K562 (cell line): ENCODE data around the gene ZC4H2. TPM values are rescaled to one million over a fixed set of nuclear protein-coding genes. Genes with fewer than 3 reads are reported as not detected.

Experiments
- ATAC-seq: fragments of 200-7000 bp; cut with Tn5 transposase; 3 replicates; pipeline ENCODE4 v1.9.1; 2020; ENCODE audit warnings: moderate library complexity
- BruUV-seq: library from RNA; stranded (reverse); fragments of 400-500 nt; replicated peaks from 2 replicates; lab custom pipeline; 2021; lab: Mats Ljungman, UMichigan
- CTCF ChIA-PET: fragments of 300-600 bp; formaldehyde crosslinking; extraction: SDS; loops from one replicate; lab custom pipeline; 2021; ENCODE audit warnings: low intra/inter-chr PET ratio; lab: Yijun Ruan, JAX
- POLR2A ChIA-PET: fragments of 300-600, 350-650 bp; sonication (Branson Sonifier 250); formaldehyde crosslinking; extraction: SDS; loops from one replicate; lab custom pipeline; 2021; ENCODE audit warnings: antibody characterized with exemption, inconsistent platforms; lab: Yijun Ruan, JAX
- DNase-seq, 4 experiments: peaks; one replicate each; pipeline versions ENCODE4 v3.0.0 to v3.0.0-alpha.2; 2011 to 2018; ENCODE audit warnings: low spot score in 3 of 4, mixed read lengths in 3 of 4; ENCODE audit errors: extremely low read depth in 1 of 4
- FAIRE-seq: peaks from 2 replicates; lab custom pipeline; 2011; peaks lifted over from hg19 to GRCh38; lab: Jason Lieb, UNC
- H2AFZ ChIP-seq: 2 replicates; pipeline ENCODE4 v1.6.0; 2011; ENCODE audit warnings: low read depth, low read length, control low read depth, inconsistent platforms
- H3K27ac ChIP-seq: fragments of 200-600 bp; 3 replicates; pipeline ENCODE4 v1.8.0; 2011; ENCODE audit warnings: low read depth, mild to moderate bottlenecking, control low read depth, inconsistent platforms, low read length, moderate library complexity, mixed read lengths; ENCODE audit errors: extremely low read depth
- H3K27me3 ChIP-seq, 2 experiments: fragments of 300-600 bp in 1 of 2; 2 replicates in 1 of 2; 3 replicates in 1 of 2; pipeline versions ENCODE4 v1.6.0 to v1.8.0; 2011; ENCODE audit warnings: inconsistent platforms in 2 of 2, low read length in 2 of 2, mild to moderate bottlenecking in 1 of 2, mixed read lengths in 1 of 2, moderate library complexity in 1 of 2; ENCODE audit not compliant: control insufficient read depth in 2 of 2, insufficient read depth in 2 of 2
- H3K36me3 ChIP-seq: fragments of 300-600 bp; 3 replicates; pipeline ENCODE4 v1.8.0; 2011; ENCODE audit warnings: mild to moderate bottlenecking, low read length, inconsistent platforms; ENCODE audit not compliant: control insufficient read depth, insufficient read depth
- H3K4me1 ChIP-seq, 2 experiments: fragments of 200-600 bp in 1 of 2; replicated peaks in 1 of 2; 2 replicates in 1 of 2; 3 replicates in 1 of 2; pipeline versions ENCODE4 v1.5.1 to v1.8.0; 2011; ENCODE audit warnings: inconsistent platforms in 2 of 2, low read length in 2 of 2, mild to moderate bottlenecking in 1 of 2, mixed read lengths in 1 of 2, moderate library complexity in 1 of 2; ENCODE audit not compliant: control insufficient read depth in 2 of 2, insufficient read depth in 2 of 2
- H3K4me2 ChIP-seq: 2 replicates; pipeline ENCODE4 v1.6.1; 2011; ENCODE audit warnings: low read length, control low read depth, inconsistent platforms, mixed read lengths; ENCODE audit not compliant: insufficient read depth
- H3K4me3 ChIP-seq: fragments of 200-600 bp; sonication (generic), shearing (Covaris generic); 2 replicates; pipeline ENCODE4 v1.5.1; 2016; ENCODE audit warnings: control low read depth, inconsistent platforms
- H3K79me2 ChIP-seq: fragments of 200-600 bp; 3 replicates; pipeline ENCODE4 v1.8.0; 2011; ENCODE audit warnings: low read length, inconsistent platforms; ENCODE audit not compliant: control insufficient read depth, insufficient read depth
- H3K9ac ChIP-seq, 2 experiments: 2 replicates each; pipeline versions ENCODE4 v1.6.0 to v1.6.1; 2011; ENCODE audit warnings: low read depth in 2 of 2, low read length in 2 of 2, control low read depth in 1 of 2, inconsistent platforms in 1 of 2, mild to moderate bottlenecking in 1 of 2, mixed read lengths in 1 of 2; ENCODE audit not compliant: insufficient read depth in 1 of 2
- H3K9me1 ChIP-seq: one replicate; pipeline ENCODE4 v1.6.0; 2011; ENCODE audit warnings: inconsistent platforms, mild to moderate bottlenecking, low read length, moderate library complexity; ENCODE audit not compliant: control insufficient read depth, insufficient read depth
- H3K9me3 ChIP-seq: replicated peaks from 2 replicates; pipeline ENCODE4 v1.5.1; 2011; ENCODE audit warnings: low read depth, low read length, inconsistent platforms; ENCODE audit not compliant: control insufficient read depth, insufficient read depth
- H4K20me1 ChIP-seq: replicated peaks from 2 replicates; pipeline ENCODE4 v1.6.1; 2011; ENCODE audit warnings: low read length, inconsistent platforms, mixed read lengths; ENCODE audit not compliant: control insufficient read depth, insufficient read depth
- CHD1 ChIP-seq: fragments of 200-600 bp; sonication (generic); IDR thresholded peaks from one replicate; pipeline ENCODE4 v1.6.1; 2012; ENCODE audit warnings: mild to moderate bottlenecking, moderate library complexity, low read length, inconsistent platforms
- EHMT2 ChIP-seq: fragments of 450-650 bp; IDR thresholded peaks from 2 replicates; pipeline ENCODE4 v1.6.1; 2018; ENCODE audit warnings: antibody characterized with exemption
- FOXK1 ChIP-seq: sonication (generic); formaldehyde crosslinking; IDR thresholded peaks from 2 replicates; pipeline ENCODE4 v1.8.0; 2022; ENCODE audit warnings: missing genetic modification reagents, mild to moderate bottlenecking, borderline replicate concordance
- HMGN3 ChIP-seq: IDR thresholded peaks from 2 replicates; pipeline ENCODE4 v1.6.1; 2011; ENCODE audit warnings: borderline replicate concordance, low read depth, mild to moderate bottlenecking, mixed read lengths, low read length; ENCODE audit not compliant: insufficient read length; ENCODE audit errors: extremely low read depth
- JUN ChIP-seq, 2 experiments: sonication (generic) in 1 of 2; formaldehyde crosslinking in 1 of 2; IDR thresholded peaks; 2 replicates each; pipeline versions ENCODE4 v1.6.1 to v1.8.0; 2012 to 2022; ENCODE audit warnings: borderline replicate concordance in 2 of 2, mild to moderate bottlenecking in 2 of 2, improper control_type of control experiment in 1 of 2, low read depth in 1 of 2, low read length in 1 of 2, missing genetic modification reagents in 1 of 2
- KAT7 ChIP-seq: sonication (generic); formaldehyde crosslinking; IDR thresholded peaks from 2 replicates; pipeline ENCODE4 v1.8.0; 2022; ENCODE audit warnings: missing genetic modification reagents, mild to moderate bottlenecking, borderline replicate concordance
- KLF10 ChIP-seq: fragments of 250-450 bp; sonication (Bioruptor Pico); IDR thresholded peaks from 2 replicates; pipeline ENCODE4 v1.6.1; 2021; ENCODE audit warnings: matching md5 sums
- MEIS2 ChIP-seq: fragments of 450-650 bp; IDR thresholded peaks from 2 replicates; pipeline ENCODE4 v1.6.1; 2014; ENCODE audit warnings: mild to moderate bottlenecking; ENCODE audit not compliant: partially characterized antibody
- RNF219 ChIP-seq: fragments of 250-450 bp; sonication (Bioruptor Pico); IDR thresholded peaks from 2 replicates; pipeline ENCODE4 v1.5.0; 2022; ENCODE audit warnings: mild to moderate bottlenecking
- SRSF3 ChIP-seq: fragments of 200-400 bp; formaldehyde crosslinking; IDR thresholded peaks from 2 replicates; pipeline ENCODE4 v1.6.1; 2016; ENCODE audit warnings: mild to moderate bottlenecking, low read length, moderate library complexity; ENCODE audit not compliant: insufficient read depth
- ZKSCAN1 ChIP-seq: fragments of 150-350 bp; IDR thresholded peaks from 2 replicates; pipeline ENCODE4 v1.6.1; 2016; ENCODE audit warnings: low read depth, low read length
- ZNF444 ChIP-seq: fragments of 250-450 bp; sonication (Bioruptor Pico); IDR thresholded peaks from 2 replicates; pipeline ENCODE4 v1.4.0; 2020; ENCODE audit warnings: mild to moderate bottlenecking, moderate library complexity
- WGBS: fragments of 100-300 bp; shearing (Covaris generic); methylation state at CpG from one replicate; pipeline ENCODE4 v1.1.6; 2016; ENCODE audit warnings: low coverage, mixed read lengths; ENCODE audit not compliant: insufficient coverage; ENCODE audit errors: missing lambda C conversion rate; 5-methylcytosine and 5-hydroxymethylcytosine counted together
- in situ Hi-C: fragments of 300-500 bp; cut with MboI; formaldehyde crosslinking; loops from 4 replicates; pipeline ENCODE4 v1.15.0; 2018; ENCODE audit warnings: inconsistent platforms, mixed read lengths
- intact Hi-C: fragments of 100-400 bp; cut with micrococcal nuclease; formaldehyde crosslinking; loops from 2 replicates; pipeline ENCODE4 v1.14.2; 2022
- polyA plus RNA-seq, 8 experiments: library from polyadenylated mRNA; depleted of rRNA in 4 of 8; stranded (reverse) in 5 of 8; unstranded in 3 of 8; fragments of >200 nt; fragmentation: Nextera tagmentation in 2 of 8; fragmentation: Illumina TruSeq in 1 of 8; extraction: Ambion mirVana in 2 of 8; extraction: Trizol in 1 of 8; gene quantifications; 2 replicates each; pipeline versions ENCODE4 v1.2.1 to v1.2.3, GENCODE V29; 2011 to 2014; ENCODE audit warnings: inconsistent platforms in 1 of 8, missing spikeins in 1 of 8
- total RNA-seq, 7 experiments: library from RNA; depleted of rRNA in 6 of 7; stranded (reverse); fragments of >200 nt in 6 of 7; fragmentation: Illumina TruSeq in 2 of 7; extraction: Trizol in 2 of 7; gene quantifications; 2 replicates each; pipeline versions ENCODE4 v1.2.1 to v1.2.3, GENCODE V29; 2011 to 2021; ENCODE audit warnings: low replicate concordance in 1 of 7

ZC4H2 gene
- total and polyA plus RNA-seq, 9 of the 15 experiments (the other 6 are each of a cell fraction or from before 2014, with no cell fraction given): 1.1 to 7.0 (median 3.2) TPM

- DNase-seq: no peak
- Histone ChIP-seq H2AFZ (no peak overlapping the region), H3K4me1 (no peaks in the 10 kb centered on the region), H3K27ac (no peak overlapping the region), H3K27me3 (no peaks in the 10 kb centered on the region), H3K79me2 (no peaks in the 10 kb centered on the region), H3K4me3 (no peak overlapping the region), H3K9me1 (no peaks in the 10 kb centered on the region), H4K20me1 (no peaks in the 10 kb centered on the region), H3K36me3 (no peaks in the 10 kb centered on the region), H3K9me3 (no peaks in the 10 kb centered on the region), H3K4me2 (no peak overlapping the region), H3K9ac (no peak overlapping the region)
- FAIRE-seq: no peak
- ChIA-PET POLR2A (no interaction called here), CTCF (no interaction called here)
- BruUV-seq: no TSS peak
- ATAC-seq: no peak
- in situ Hi-C loops: no loop called here
- TF ChIP-seq HMGN3 (no peak), KAT7 (CRISPR knock-in tag) (no peak), RNF219 (CRISPR knock-in tag) (no peak), CHD1 (no peak), ZNF444 (CRISPR knock-in tag) (no peak), FOXK1 (CRISPR knock-in tag) (no peak), KLF10 (CRISPR knock-in tag) (no peak), MEIS2 (no peak), EHMT2 (no peak), JUN (IDR thresholded peaks at IDR 0.05; ENCODE audit: borderline replicate concordance, low read depth, low read length) (no peak), JUN (CRISPR knock-in tag; IDR thresholded peaks at IDR 0.05; ENCODE audit: borderline replicate concordance) (no peak), ZKSCAN1 (no peak), SRSF3 (no peak)
- intact Hi-C loops: no loop called here
- WGBS: 0% methylated on average over 2 of the region's 2 CpGs
Measured at GRCh38 chrX:64994131-64994798, 18.0 kb upstream of the ZC4H2 start.
